ENCODE results near the gene QSOX2.
A peak's percentile ranks its signal among the peaks of the same experiment; 100 is the strongest.

DNA sequence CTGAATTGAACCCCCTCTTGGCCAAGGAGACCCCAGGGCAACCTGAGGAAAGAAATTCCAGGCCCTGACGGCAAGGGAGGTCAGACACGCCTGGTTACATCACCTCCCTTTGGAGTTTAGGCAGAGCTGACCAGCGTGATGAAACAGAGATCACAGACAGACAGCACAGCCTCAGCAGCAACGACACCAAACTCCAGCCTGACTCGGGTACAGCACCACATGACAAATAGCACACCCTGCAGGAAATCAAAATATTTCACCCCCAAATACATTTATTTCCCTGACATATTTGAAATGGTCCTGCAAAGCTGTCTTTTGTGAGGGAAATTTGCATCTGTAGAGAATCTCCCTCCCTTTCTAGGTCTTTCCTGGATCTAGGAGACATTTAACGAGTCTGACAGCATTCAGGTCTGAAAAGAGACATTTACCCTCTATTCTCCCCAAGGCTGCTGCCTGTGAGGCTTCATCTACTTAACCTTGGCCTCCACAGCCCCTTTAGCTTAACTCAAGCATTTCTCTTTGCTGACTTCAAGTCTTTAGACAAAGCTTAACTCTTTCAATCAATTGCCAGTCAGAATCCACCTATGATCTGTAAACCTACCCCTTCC is 2.6 kb downstream of the QSOX2 start:
- TF ChIP-seq, protein P1, sequence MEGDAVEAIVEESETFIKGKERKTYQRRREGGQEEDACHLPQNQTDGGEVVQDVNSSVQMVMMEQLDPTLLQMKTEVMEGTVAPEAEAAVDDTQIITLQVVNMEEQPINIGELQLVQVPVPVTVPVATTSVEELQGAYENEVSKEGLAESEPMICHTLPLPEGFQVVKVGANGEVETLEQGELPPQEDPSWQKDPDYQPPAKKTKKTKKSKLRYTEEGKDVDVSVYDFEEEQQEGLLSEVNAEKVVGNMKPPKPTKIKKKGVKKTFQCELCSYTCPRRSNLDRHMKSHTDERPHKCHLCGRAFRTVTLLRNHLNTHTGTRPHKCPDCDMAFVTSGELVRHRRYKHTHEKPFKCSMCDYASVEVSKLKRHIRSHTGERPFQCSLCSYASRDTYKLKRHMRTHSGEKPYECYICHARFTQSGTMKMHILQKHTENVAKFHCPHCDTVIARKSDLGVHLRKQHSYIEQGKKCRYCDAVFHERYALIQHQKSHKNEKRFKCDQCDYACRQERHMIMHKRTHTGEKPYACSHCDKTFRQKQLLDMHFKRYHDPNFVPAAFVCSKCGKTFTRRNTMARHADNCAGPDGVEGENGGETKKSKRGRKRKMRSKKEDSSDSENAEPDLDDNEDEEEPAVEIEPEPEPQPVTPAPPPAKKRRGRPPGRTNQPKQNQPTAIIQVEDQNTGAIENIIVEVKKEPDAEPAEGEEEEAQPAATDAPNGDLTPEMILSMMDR (IDR thresholded peaks at IDR 0.05), result peak in 1 of 6 experiments; percentile 13
- no peak for TF ChIP-seq POLR2A (IDR thresholded peaks at IDR 0.05)
